Glomerular visceral epithelial cell (primary cell): Measurements from ENCODE around the gene GPR173.

ENCODE experiments used
- DNase-seq: peaks from one replicate; pipeline ENCODE4 v3.0.0-alpha.2; 2016; ENCODE audit errors: extremely low spot score

The GPR173 gene, protein sequence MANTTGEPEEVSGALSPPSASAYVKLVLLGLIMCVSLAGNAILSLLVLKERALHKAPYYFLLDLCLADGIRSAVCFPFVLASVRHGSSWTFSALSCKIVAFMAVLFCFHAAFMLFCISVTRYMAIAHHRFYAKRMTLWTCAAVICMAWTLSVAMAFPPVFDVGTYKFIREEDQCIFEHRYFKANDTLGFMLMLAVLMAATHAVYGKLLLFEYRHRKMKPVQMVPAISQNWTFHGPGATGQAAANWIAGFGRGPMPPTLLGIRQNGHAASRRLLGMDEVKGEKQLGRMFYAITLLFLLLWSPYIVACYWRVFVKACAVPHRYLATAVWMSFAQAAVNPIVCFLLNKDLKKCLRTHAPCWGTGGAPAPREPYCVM

DNA sequence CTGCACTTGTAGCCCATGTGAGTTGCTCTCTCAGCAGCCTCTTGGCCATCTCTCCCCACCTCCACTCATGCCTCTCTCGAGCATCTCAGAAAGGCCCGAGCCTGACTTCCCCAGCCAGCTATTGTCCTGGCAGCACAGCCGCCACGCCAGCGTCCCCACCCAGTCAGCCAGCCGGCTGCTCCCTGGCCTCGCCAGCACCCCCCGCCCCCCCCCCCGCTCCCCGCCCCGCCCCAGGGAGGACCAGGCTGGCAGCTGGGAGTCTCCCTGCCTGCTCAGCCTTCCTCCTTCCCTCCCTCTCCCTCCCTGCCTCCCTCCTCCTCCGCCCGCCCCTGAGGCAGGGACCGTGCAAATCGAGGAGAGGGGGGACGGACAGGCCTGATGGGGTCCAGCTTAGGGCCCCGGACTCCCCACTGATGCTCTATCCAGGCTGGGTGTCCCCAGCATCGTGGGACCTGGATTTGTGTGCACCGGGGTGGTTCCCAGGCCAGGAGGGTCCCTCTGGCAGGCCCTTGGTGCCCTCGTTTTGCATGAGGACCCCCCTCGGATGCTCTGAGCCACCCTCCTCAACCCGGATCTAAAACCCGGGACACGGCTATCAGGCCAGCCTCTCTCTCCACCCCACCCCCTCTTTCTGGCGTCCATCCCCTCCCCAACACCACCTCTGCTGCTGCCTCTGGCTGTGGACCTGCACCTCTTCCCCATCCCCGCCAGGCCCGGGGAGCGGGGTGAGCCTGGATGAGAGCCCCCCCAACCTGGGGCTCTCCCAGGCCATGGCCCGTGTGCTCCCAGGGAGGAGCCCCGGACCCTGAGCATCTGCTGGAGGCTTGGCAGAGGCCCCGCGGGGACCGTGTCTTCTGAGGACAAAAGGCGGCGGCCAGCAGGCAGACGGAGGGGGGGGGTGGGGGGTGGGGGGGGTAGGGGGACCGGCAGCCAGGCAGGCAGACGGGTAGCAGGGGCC lies at the start of gene GPR173:
Gene GPR173 (plus strand): TSS at position 621 of the 958 bp plus-strand sequence. CDS start 27,833 bp downstream, outside the sequence.
- peak; percentile 64 for DNase-seq

DNA sequence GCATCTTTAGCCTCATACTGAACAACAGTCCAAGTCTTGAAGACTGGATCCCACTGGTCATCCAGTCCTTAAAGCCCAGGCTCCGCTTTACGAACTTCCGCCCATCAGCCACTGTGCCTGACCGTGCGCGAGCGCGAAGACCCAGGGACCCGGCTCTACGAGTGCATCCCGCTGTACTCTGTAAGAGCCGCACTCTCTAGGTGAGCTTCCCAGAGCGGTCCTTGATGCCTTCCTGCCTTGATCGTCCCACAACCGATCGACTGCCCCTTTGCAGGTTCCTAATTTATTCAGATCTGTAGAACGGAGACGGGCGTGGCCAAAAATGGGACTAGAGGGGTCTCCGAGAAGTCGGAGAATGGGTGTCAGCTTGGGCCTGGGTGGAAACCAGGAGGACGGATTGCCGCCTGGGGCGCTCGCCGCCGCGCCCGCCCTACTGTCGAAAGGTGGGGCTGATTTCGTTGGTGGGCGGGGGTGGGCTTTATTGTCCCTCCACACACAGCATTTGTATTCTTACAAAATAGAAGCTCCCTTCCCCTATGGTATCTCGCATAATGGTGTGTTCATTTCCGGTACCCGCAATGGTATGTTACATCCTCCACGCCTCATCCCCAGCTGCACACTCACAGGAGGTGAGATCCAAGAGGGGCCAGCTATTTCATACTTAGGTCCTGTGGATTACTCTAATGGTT lies 48.0 kb upstream of the GPR173 start:
- no peak for DNase-seq

DNA sequence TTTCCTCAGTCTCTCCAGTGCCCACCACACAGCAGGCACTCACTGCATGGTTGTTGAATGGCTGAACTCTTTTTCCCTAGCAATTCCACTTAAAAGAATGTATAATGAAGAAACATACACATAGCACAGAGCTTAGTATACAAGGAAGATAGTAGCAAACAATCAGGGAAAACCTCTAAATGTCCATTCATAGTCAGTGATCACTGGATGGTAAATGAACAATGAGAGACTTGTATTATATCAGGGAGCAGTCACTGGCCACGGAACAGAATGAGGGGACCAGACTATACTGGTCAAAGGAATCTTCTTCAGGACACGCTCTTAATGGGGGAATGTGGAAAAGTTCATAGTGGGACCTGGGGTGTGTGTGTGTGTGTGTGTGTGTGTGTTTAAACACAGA lies 46.6 kb upstream of the GPR173 start:
- no peak for DNase-seq

DNA sequence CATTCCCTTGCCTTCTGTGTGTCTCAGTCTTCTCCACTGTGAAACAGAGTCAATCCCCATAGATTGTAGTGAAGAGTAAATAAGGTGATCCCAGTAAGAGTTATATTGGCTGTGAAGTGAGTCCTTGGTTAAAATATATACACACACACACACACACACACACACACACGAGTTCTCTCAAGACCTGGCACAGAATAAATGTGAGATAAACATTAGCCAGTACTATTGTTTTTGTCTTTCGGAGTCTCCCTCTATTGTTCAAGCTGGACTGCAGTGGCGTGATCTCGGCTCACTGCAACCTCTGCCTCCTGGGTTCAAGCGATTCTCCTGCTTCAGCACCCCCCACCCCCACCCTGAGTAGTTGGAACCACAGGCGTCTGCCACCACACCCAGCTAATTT lies 45.5 kb upstream of the GPR173 start:
- DNase-seq = no peak

DNA sequence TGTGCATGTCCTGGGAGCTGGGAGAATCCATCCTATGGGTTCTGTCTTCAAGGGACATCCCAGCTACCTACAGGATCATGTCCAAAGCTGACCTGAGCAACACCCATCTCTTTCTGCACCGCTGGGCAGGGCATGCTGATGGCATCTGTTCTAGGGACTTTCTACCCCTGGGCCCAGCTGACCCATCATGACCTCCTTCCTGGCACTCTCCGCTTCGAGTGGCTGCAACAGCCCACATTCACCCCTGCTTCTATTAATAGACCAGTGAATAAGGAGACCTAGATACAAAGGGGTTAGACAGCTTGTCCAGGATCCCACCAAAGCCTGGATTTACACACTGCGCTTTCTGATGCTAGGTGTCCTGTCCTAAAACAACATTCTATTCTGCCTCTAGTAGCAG lies 44.6 kb upstream of the GPR173 start:
- DNase-seq = no peak

DNA sequence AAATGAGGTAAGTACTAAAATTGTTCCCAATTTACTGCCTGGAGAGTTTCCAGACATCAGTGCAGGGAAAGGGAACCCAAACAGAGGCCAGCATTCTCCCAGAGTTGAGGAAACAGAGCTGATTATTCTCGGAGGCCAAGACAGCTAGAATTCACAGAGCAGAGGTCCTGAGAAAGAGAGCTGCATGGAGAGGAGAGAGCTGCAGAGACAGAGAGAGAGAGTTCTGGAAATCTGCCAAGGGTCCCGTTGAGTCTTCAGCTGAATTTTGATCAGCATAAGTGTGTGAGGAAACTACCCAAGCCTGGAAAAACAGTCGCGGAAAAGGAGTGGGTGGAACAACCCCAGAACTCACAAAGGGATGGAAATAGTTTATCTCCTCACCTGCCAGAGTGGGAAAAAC lies 43.8 kb upstream of the GPR173 start:
- DNase-seq = no peak

DNA sequence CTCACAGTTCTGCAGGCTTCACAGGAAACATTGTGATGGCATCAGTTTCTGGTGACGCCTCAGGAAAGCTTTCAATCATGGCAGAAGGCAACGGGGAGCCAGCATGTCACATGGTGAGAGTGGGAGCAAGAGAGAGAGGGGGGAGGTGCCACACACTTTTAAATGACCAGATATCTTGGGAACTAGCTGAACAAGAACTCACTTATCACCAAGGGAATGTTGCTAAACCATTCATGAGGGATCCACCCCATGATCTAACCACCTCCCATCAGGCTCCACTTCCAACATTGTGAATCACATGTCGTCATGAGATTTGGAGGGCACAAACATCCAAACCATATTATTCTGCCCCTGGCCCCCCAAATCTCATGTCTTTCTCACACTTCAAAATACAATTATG lies 43.3 kb upstream of the GPR173 start:
- no peak for DNase-seq

DNA sequence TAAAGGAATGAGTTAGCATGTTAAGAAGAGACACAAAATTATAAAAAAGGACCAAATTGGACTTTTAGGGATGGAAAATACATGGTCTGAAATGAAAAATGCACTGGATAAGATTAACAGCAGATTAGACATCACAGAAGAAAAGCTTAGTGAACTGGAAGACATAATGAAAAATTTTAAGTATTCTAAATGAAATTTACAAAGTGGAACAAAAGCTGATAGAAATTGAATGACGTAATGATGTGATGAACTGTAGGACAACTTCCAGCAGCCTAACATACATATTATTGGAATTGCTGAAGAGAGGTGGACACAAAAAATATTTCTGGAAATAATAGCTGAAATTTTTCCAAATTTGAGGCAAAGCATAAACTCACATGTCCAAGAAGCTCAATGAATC lies 39.6 kb upstream of the GPR173 start:
- DNase-seq = no peak

DNA sequence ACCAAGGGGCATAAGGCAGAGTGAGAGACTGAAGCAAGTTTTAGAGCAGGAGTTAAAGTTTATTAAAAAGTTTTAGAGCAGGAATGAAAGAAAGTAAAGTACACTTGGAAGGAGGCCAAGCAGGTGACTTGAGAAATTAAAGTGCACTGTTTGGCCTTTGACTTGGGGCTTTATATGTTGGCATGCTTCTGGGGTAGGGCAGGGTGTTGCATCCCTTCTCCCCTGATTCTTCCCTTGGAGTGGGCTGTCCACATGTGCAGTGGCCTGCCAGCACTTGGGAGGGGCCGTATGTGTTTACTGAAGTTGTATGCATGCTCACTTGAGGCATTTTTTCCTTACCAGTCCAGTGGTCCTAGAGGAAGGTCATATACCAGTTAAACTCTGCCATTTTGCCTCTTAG lies 35.3 kb upstream of the GPR173 start:
- no peak for DNase-seq

DNA sequence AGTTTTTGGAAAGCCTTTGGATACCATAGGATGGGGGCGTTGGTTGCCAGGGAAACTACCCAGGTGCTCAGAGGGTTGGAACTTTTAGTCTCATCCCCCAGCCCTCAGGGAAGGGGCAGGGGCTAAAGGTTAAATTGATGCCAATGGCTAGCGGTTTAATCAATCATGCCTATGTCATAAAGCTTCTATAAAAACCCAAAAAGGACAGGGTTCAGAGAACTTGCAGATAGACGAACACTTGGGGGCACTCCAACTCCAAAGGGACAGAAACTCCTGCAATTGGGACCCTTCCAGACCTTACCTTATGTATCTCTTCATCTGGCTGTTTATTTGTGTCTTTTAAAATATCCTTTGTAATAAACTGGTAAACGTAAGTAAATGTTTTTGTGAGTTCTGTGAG lies 30.0 kb upstream of the GPR173 start:
- DNase-seq = no peak

DNA sequence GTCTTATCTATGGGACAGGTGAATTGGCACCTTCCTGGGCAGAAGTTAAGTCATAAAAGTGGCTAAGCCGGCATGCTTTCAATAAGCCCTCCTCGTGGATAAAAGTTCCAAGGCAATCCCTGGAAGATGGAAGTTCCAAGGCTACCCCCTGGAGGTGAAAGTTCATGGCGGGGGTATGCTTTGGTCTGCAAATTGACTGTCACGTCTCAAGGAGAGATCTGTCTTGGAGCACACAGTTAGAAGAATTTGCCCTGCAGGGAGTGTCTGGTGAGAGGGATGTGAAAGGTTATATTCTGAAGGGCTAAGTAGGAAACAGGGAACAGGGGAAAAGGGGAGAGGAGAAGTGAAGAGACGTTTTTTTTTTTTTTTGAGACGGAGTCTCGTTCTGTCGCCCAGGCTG lies 26.2 kb upstream of the GPR173 start:
- DNase-seq = no peak

DNA sequence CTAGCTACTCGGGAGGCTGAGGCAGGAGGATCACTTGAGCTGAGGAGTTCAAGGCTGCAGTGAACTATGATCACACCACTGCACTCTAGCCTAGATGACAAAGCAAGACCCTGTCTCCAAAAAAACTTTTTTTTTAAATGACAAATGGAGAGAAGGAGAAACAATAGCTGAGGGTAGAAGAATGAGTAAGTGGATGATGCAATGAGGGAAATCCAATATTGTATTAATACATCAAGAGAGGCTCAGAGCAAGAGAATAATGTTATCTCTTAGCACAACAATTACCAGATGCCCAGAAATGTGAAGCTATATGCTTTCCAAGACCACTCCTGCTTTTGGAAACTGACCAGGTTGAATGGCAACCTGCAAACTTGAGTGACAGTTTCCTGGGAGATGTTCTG lies 19.9 kb upstream of the GPR173 start:
- no peak for DNase-seq

DNA sequence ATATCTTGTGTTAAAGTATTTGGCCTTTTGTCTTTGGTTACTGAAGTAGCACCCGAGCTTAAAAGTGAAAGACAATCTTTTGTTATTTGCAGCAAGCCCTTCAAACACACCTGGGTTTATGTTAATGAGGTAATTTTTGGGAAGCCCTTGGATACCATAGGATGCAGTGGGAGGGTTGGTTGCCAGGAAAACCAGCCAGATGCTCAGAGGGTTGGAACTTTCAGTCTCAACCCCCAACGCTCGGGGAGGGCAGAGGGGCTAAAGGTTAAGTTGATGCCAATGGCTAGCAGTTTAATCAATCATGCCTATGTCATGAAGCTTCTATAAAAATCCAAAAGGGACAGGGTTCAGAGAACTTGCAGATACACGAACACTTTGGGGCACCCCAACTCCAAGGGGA lies 17.2 kb upstream of the GPR173 start:
- no peak for DNase-seq

DNA sequence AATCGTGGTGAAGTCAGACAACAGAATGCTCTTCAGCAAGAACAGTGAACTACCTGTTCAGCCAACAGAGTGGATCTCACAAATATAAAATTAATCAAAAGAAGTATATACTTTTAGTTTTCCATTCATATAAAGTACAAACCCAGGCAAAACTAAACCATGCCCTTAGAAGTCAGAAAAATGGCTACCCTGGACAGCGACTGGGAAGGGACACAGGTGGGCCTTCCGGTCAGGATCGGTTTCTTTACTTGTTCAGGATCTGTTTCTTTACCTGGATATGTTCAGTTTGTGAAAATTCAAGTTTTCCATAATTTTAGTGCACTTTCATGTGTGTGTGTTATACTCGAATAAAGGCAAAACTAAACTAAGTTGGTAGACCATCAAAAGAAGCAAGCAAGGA lies 12.4 kb upstream of the GPR173 start:
- no peak for DNase-seq

DNA sequence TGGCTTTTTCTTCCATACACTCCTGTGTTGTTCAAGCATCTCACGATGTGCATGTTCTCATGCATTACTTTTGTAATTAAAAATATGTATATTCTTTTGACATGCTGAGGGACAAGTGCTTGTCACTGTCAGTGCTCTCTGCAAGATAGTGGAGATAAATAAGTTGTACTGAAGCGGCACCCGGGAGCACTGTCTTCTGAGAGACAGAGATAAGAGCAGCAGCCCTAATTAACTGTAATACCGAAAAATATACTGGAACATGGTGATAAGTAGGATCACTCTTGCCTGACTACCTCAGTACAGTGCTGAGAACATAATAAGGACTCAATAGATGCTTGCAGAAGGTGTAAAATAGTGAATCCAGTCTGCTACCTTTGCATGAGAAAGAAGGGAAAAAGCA lies 9.4 kb upstream of the GPR173 start:
- DNase-seq = no peak

DNA sequence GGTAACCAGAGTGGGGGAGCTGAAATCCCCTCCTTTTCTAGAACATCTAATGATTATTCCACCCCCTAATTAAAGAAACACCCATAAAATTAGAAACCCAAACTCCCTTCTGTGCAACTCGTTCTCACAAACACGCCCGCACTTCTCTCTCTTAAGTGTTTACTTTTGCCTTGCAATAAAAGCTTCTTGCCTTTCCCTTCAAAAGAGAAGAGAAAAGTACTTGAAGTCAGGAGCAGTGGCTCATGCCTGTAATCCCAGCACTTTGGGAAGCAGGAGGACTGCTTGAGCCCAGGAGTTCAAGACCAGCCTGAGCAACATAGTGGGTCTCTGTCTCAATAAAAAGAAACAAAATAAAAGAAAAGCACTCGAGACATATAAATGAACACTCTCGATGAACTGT lies 3.6 kb upstream of the GPR173 start:
- DNase-seq = no peak

DNA sequence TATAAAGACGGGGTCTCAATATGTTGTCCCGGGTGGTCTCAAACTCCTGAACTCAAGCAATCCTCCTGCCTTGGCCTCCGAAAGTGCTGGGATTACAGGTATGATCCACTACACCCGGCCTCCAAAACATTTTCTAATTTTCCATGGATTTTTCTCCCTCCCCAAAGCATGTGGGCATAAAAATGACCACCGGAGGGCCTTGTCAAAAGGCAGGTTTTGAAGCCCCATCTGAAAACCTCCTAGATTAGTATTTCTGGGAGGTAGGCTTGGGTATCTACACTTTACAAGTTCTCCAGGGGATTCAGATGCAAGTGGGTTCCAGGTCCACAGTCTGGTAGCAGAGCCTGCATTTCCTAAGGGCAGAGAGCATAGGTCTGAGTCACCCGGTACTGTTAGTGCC lies 1.4 kb upstream of the GPR173 start:
- DNase-seq = no peak

DNA sequence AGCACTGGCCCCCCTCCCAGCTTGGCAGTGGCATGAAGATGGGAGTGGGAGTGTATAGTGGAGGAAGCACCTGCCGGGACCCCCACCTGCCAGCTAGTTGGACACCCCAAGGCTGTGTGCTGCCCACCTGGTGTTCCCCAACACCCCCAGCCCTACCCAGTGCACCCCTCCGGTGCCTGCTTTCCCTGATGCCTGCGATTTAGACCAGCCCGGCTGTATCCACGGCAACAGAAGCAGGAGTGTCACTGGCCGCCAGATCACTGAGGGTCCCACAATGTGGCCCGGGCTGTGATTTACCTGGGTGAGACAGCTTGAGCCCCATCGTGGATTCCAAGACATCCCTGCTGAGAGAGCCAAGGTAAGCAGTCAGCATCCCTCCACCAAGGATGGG lies 533 bp downstream of the GPR173 start:
- DNase-seq = no peak

DNA sequence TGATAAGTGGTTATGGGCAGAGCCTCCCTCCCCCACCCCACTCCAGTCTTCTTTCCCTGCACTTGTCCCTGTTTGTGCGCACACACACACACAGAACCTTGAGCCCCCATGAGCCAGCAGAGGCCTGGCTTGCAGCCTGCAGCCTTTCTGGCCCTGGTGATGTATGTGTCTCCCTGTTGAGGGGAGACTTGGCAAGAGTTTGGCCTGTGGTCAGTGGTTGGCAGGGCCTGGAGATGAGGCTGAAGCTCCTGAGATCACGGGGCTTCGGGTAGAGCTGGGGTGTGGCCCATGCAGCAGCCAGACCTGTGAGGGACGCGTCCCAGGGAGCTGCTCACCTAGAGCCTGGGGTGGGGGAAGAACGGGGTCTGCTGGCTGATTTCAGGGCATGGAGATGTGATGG lies 2.3 kb downstream of the GPR173 start:
- DNase-seq = no peak

DNA sequence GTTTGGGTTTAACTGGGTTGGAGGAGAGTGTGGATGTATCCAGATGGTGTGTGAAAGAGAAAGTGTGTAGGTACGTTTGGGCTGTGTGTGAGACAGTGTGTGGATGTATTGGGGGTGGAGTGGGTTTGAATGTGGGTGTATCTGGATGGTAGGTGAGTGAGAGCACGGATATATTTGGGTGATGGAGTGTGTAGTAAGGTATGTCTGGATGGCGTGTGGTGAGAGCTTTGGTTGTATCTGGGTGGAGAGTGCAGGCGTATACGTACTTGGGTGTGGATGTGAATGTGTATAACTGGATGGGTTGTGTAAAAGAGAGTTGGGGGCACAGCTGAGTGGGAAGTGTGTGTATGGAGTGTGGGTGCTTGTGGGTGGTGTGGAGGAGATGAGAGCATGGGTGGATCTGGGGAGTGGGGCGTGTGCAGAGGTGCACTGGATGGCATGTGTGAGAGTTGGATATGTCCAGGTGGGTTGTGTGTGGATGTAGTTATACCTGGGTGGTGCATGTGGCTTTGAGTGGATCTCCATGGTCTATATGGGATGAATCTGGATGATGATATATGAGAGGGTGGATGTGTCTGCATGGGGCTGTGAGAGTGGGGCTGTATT lies 6.8 kb downstream of the GPR173 start:
- no peak for DNase-seq

DNA sequence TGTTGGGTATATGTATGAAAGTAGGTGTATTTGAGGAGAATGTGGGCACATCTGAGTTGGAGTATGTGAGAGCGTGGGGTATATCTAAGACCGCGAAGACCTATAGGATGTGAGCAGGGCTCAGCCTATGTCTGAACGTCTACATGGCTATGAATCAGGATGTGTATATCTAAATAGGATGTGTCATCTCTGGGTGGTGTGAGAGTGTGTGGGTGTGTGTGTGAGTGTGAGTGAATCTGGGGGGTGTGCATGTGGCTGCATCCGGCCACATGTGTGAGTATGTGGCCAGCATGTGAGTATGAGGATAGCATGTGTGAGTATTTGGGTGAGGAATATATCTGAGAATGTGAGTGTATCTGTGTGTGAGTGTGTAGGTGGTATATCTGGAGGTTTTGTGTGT lies 7.7 kb downstream of the GPR173 start:
- DNase-seq = no peak

DNA sequence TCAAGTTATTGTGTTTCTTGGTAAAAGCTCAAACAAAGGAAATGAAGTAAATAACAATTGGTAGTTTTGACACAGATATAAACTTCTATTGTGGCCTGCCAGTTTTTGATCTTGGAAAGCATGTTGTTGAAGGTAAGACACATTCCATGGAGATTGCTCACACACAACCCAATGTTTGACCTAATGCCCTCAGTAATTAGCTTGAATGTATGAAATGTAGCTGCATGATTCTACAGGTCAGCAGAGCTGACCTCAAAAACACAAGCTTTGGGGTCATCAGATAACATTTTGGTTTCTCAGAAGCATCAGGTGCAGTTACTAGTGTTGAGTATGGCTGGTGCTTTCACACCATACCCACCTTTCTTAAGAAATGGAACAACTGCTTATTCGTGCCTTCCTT lies 16.5 kb downstream of the GPR173 start:
- DNase-seq = no peak
